ENCODE data around the gene ATL2.

DNA sequence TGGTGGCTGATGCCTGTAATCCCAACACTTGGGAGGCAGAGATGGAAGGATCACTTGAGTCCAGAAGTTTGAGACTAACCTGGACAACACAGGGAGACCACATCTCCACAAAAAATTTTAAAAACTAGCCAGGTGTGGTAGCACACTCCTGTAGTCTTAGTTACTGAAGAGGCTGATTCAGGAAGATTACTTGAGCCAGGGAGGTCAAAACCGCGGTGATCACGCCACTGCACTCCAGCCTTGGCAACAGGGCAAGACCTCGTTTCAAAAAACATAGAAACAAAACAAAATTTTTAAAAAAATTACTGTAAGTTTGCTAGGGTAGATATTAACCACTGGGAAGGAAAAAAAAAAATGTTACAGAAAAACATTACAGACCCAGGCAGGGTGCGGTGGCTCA, 5.8 kb downstream of the ATL2 start:
- no peak for TF ChIP-seq FOXM1 (IDR thresholded peaks at IDR 0.05; ENCODE audit: borderline replicate concordance, low read depth)
- TF ChIP-seq TEAD4 (IDR thresholded peaks at IDR 0.05): no peak
- TF ChIP-seq, protein P1, sequence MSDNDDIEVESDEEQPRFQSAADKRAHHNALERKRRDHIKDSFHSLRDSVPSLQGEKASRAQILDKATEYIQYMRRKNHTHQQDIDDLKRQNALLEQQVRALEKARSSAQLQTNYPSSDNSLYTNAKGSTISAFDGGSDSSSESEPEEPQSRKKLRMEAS (IDR thresholded peaks at IDR 0.05): no peak
- TF ChIP-seq, protein P2, sequence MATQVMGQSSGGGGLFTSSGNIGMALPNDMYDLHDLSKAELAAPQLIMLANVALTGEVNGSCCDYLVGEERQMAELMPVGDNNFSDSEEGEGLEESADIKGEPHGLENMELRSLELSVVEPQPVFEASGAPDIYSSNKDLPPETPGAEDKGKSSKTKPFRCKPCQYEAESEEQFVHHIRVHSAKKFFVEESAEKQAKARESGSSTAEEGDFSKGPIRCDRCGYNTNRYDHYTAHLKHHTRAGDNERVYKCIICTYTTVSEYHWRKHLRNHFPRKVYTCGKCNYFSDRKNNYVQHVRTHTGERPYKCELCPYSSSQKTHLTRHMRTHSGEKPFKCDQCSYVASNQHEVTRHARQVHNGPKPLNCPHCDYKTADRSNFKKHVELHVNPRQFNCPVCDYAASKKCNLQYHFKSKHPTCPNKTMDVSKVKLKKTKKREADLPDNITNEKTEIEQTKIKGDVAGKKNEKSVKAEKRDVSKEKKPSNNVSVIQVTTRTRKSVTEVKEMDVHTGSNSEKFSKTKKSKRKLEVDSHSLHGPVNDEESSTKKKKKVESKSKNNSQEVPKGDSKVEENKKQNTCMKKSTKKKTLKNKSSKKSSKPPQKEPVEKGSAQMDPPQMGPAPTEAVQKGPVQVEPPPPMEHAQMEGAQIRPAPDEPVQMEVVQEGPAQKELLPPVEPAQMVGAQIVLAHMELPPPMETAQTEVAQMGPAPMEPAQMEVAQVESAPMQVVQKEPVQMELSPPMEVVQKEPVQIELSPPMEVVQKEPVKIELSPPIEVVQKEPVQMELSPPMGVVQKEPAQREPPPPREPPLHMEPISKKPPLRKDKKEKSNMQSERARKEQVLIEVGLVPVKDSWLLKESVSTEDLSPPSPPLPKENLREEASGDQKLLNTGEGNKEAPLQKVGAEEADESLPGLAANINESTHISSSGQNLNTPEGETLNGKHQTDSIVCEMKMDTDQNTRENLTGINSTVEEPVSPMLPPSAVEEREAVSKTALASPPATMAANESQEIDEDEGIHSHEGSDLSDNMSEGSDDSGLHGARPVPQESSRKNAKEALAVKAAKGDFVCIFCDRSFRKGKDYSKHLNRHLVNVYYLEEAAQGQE (IDR thresholded peaks at IDR 0.05; ENCODE audit: low read depth): no peak
- no peak for TF ChIP-seq CEBPB (IDR thresholded peaks at IDR 0.05)
- no peak for TF ChIP-seq TCF12 (IDR thresholded peaks at IDR 0.05; ENCODE audit: low read depth)
- no peak for TF ChIP-seq EP300 (IDR thresholded peaks at IDR 0.05; ENCODE audit: borderline replicate concordance)
- TF ChIP-seq RAD21 (IDR thresholded peaks at IDR 0.05; ENCODE audit: low read depth): no peak
- no peak for TF ChIP-seq USF1 (IDR thresholded peaks at IDR 0.05)
- no peak for TF ChIP-seq TAF1 (IDR thresholded peaks at IDR 0.05; ENCODE audit: low read depth)
- TF ChIP-seq ZBTB7A (IDR thresholded peaks at IDR 0.05; ENCODE audit: low read depth): no peak
